HUES48 (cell line): ENCODE measurements around the gene SQSTM1.

Experiments used
- H3K27ac ChIP-seq: one replicate; pipeline ENCODE4 v1.7.0; 2013; ENCODE audit warnings: low read depth, low read length, inconsistent platforms
- H3K27me3 ChIP-seq: 2 replicates; pipeline ENCODE4 v1.6.1; 2013; ENCODE audit warnings: mild to moderate bottlenecking, low read length; ENCODE audit not compliant: control insufficient read depth, insufficient read depth
- H3K36me3 ChIP-seq: 2 replicates; pipeline ENCODE4 v1.6.1; 2013; ENCODE audit warnings: low read length; ENCODE audit not compliant: control insufficient read depth, insufficient read depth
- H3K4me1 ChIP-seq: 2 replicates; pipeline ENCODE4 v1.6.1; 2013; ENCODE audit warnings: mild to moderate bottlenecking, low read length; ENCODE audit not compliant: control insufficient read depth, insufficient read depth
- H3K4me3 ChIP-seq: 2 replicates; pipeline ENCODE4 v1.5.1; 2013; ENCODE audit warnings: mild to moderate bottlenecking, low read depth, low read length
- H3K9ac ChIP-seq: 2 replicates; pipeline ENCODE4 v1.6.1; 2013; ENCODE audit warnings: mild to moderate bottlenecking, low read depth, low read length, moderate library complexity
- H3K9me3 ChIP-seq: 2 replicates; pipeline ENCODE4 v1.6.1; 2013; ENCODE audit warnings: low read length; ENCODE audit not compliant: control insufficient read depth, insufficient read depth

Gene SQSTM1

DNA sequence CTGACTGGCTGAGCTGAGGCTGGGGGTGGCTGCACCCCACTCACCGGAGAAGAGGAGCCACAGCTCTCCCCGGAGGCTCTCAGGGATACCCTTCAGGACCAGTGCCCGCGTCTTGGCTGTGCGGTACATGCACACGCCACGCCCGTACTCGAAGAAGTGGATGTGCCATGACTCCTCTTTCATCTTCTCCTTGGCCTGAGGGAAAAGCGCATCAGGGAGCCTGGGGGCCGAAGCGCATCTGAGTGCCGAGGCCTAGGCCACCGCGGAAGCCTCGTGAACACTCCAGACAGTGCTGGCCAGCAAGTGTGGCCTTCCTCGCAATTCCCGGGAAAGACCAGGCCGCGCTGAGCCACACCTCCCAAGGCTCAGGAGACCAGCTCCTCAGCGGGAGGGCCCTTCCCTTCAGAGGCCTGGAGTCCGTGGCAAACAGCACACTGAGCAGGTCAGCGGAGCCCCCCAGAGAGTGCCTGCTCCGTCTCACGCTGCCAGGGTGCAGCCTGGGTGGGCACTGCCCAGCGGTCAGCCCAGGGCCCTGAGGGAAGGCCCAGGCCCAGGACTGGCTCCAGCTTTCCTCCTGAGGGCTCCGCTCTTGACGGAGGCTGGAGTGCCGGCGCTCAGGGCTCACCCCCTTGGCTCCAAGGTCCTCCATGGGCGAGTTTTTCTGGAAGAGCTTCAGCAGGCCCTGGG lies 58.4 kb downstream of the SQSTM1 start:
- Histone ChIP-seq H3K27me3 (no peaks in the 10 kb centered on the region), H3K4me1 (no peaks in the 10 kb centered on the region), H3K4me3 (no peak overlapping the region), H3K27ac (no peak overlapping the region), H3K9me3 (peaks cover 17% of the 10 kb centered on the region), H3K9ac (no peak overlapping the region), H3K36me3 (peaks cover 57% of the 10 kb centered on the region)

- H3K27ac ChIP-seq = no peak overlapping the region
- H3K9ac ChIP-seq = no peak overlapping the region
- peaks cover 22% of the 10 kb centered on the region for H3K9me3 ChIP-seq
- H3K4me3 ChIP-seq = no peak overlapping the region
- H3K4me1 ChIP-seq = no peaks in the 10 kb centered on the region
- no peaks in the 10 kb centered on the region for H3K27me3 ChIP-seq
- peaks cover 57% of the 10 kb centered on the region for H3K36me3 ChIP-seq
Observed at GRCh38 chr5:179879690-179880010, 58.9 kb downstream of the SQSTM1 start.

- H3K9me3 ChIP-seq = peaks cover 25% of the 10 kb centered on the region
- no peaks in the 10 kb centered on the region for H3K27me3 ChIP-seq
- H3K9ac ChIP-seq = no peak overlapping the region
- H3K36me3 ChIP-seq = peaks cover 56% of the 10 kb centered on the region
- H3K27ac ChIP-seq = no peak overlapping the region
- H3K4me3 ChIP-seq = no peak overlapping the region
- no peaks in the 10 kb centered on the region for H3K4me1 ChIP-seq
Observed at GRCh38 chr5:179880066-179880650, 59.5 kb downstream of the SQSTM1 start.

GRCh38 chr5:179880848-179881590 lies 60.3 kb downstream of the SQSTM1 start:
- Histone ChIP-seq H3K9ac (no peak overlapping the region), H3K4me3 (no peak overlapping the region), H3K9me3 (peaks cover 25% of the 10 kb centered on the region), H3K27ac (no peak overlapping the region), H3K27me3 (no peaks in the 10 kb centered on the region), H3K4me1 (no peaks in the 10 kb centered on the region), H3K36me3 (peaks cover 54% of the 10 kb centered on the region)

DNA sequence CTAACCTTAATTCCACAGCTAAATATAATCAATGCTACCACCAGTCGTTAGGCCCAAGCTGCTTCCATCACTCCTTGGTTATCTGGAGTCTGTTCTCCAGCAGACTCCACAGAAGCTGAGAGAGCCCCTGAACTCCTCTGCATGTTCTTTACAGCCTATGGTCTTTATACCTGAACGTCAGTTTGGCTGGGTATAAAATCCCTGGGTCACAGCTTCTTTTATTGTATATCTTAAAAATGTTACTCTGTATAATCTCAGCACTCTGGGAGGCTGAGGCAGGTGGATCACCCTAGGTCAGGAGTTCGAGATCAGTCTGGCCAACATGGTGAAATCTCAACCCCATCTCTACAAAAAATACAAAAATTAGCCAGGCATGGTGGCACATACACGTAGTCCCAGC lies 61.6 kb downstream of the SQSTM1 start:
- Histone ChIP-seq H3K27me3 (no peaks in the 10 kb centered on the region), H3K9me3 (peaks cover 25% of the 10 kb centered on the region), H3K36me3 (peaks cover 61% of the 10 kb centered on the region)

DNA sequence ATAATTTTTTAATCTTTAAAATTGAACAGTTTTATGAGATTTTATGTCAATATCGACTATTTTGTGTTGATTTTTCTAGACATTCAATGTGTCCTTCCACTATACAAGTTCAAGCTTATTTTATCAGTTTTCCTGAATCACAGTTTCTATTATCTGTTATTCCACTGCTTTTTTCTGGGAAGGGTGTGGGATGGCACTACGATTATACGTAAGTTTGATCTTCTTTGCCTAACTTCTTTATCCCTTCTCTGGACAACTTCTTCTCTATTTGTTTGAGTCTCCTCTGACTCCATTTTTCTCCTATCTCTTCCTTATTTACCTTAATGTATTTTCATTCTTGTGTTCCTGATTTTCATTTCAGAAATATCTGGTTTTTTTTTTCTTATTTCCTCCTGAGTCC lies 62.5 kb downstream of the SQSTM1 start:
- H3K4me1 ChIP-seq = no peaks in the 10 kb centered on the region
- no peak overlapping the region for H3K27ac ChIP-seq
- H3K9ac ChIP-seq = no peak overlapping the region
- no peaks in the 10 kb centered on the region for H3K27me3 ChIP-seq
- peaks cover 63% of the 10 kb centered on the region for H3K36me3 ChIP-seq
- no peak overlapping the region for H3K4me3 ChIP-seq
- H3K9me3 ChIP-seq = peaks cover 25% of the 10 kb centered on the region

More for the DNA sequence above, 61.6 kb downstream of the SQSTM1 start:
- Histone ChIP-seq H3K27ac (no peak overlapping the region), H3K9ac (no peak overlapping the region), H3K4me1 (no peaks in the 10 kb centered on the region), H3K4me3 (no peak overlapping the region)

GRCh38 chr5:179885491-179886090 lies 64.9 kb downstream of the SQSTM1 start:
- Histone ChIP-seq H3K4me3 (no peak overlapping the region), H3K9ac (no peak overlapping the region), H3K36me3 (peaks cover 68% of the 10 kb centered on the region)

GRCh38 chr5:179886190-179886911 lies 65.6 kb downstream of the SQSTM1 start:
- Histone ChIP-seq H3K27me3 (no peaks in the 10 kb centered on the region), H3K4me3 (no peak overlapping the region), H3K9me3 (peaks cover 25% of the 10 kb centered on the region), H3K27ac (no peak overlapping the region), H3K9ac (no peak overlapping the region), H3K4me1 (no peaks in the 10 kb centered on the region), H3K36me3 (peaks cover 76% of the 10 kb centered on the region)

More at GRCh38 chr5:179885491-179886090, 64.9 kb downstream of the SQSTM1 start:
- Histone ChIP-seq H3K4me1 (no peaks in the 10 kb centered on the region), H3K9me3 (peaks cover 25% of the 10 kb centered on the region), H3K27ac (no peak overlapping the region), H3K27me3 (no peaks in the 10 kb centered on the region)

DNA sequence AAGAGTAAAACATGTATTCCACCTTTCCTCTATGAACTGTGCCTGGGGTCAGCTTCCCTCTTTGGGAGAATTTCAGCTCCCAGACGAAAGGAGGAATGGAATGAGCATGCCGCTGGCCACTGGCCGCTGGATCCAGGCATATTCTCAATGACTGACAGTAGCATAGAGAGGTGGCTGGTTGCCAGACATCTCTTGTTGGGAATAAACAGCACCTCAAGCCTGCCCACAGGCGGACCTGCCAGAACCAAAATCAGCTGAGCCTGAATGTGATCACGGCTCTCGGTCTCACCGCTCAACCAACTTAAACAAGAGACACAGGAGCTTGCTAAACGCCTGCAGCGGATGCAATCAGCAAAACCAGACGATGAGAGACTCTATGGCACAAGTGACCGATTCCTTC lies 66.4 kb downstream of the SQSTM1 start:
- Histone ChIP-seq H3K9ac (no peak overlapping the region), H3K27me3 (no peaks in the 10 kb centered on the region), H3K27ac (no peak overlapping the region), H3K4me1 (no peaks in the 10 kb centered on the region), H3K9me3 (peaks cover 25% of the 10 kb centered on the region), H3K4me3 (no peak overlapping the region), H3K36me3 (peaks cover 83% of the 10 kb centered on the region)
